GM21737 (cell line): Measurements from ENCODE around the gene HOXB5.
A peak's percentile ranks its signal among the peaks of the same experiment; 100 is the strongest.

Source experiments
- ATAC-seq: cut with Tn5 transposase; IDR thresholded peaks from one replicate; pipeline ENCODE4 v1.9.1; 2021; ENCODE audit warnings: mild to moderate bottlenecking, moderate library complexity; ENCODE audit not compliant: unreplicated experiment

Gene HOXB5

GRCh38 chr17:48563867-48564187, 29.8 kb downstream of the HOXB5 start:
- ATAC-seq, result no peak

- ATAC-seq, result no peak
Measured at GRCh38 chr17:48563385-48563838, 30.2 kb downstream of the HOXB5 start.

DNA sequence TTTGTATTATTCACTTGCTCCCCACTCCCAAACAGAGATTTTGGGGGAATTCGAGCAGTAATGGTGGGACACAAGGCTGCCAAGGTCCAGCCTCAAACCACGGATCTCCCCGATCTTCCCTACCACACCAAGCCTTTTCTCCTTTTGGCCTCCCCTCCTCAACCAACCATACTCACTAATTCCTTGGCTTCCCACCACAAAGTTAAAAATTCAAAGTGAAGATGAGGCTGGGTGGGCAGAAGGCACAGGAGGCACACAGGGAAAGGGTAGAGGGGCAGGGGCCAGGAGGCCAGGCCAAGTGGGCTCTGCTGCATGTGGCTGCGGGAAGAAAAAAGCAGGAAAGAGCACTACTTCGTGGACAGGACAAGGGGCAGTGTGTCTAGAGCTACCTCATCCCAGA, 30.6 kb downstream of the HOXB5 start:
- no peak for ATAC-seq

DNA sequence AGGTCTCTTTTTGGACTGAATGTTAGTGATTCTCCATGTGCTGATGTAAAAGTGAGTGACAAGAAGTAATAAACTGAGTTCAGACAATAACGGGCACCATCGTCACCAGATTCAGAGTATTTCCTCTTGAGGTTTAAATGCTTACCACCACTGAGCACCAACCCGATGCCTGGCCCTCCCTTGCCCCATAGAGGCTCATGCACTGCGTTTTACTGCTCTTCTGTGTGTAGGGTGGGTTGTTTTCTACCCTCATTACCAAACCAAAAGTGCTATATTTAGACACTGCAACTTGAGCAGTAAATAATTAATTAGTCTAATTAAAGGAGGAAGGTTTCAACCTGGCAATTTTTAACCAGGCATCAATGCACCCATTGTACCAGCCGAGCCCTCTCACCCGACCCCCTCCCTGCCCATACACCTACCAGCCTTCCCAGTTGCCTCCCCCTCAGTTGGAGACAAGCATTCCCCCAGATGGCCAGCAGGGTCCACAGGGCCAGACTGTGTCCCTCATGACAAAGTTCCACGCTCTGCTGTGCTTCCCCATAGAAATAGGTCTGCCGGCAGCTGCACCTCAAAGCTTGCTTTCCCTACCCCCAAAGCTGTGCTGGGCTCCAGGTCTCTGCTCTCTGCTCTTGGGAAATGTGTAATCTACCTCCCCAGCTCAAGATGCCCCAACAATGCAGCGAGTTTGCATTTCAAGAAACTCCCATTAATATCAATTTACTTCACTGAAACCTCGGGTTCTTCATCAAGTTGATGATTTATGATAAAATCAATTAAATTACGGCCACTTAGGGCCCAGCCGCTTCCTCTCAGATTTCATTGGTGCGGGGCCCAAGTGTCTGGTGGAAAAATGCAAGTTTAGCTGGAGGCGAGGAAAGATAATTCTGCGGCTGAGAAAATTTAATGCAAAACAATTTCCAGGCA, 31.4 kb downstream of the HOXB5 start:
- ATAC-seq, result peak; percentile 54

DNA sequence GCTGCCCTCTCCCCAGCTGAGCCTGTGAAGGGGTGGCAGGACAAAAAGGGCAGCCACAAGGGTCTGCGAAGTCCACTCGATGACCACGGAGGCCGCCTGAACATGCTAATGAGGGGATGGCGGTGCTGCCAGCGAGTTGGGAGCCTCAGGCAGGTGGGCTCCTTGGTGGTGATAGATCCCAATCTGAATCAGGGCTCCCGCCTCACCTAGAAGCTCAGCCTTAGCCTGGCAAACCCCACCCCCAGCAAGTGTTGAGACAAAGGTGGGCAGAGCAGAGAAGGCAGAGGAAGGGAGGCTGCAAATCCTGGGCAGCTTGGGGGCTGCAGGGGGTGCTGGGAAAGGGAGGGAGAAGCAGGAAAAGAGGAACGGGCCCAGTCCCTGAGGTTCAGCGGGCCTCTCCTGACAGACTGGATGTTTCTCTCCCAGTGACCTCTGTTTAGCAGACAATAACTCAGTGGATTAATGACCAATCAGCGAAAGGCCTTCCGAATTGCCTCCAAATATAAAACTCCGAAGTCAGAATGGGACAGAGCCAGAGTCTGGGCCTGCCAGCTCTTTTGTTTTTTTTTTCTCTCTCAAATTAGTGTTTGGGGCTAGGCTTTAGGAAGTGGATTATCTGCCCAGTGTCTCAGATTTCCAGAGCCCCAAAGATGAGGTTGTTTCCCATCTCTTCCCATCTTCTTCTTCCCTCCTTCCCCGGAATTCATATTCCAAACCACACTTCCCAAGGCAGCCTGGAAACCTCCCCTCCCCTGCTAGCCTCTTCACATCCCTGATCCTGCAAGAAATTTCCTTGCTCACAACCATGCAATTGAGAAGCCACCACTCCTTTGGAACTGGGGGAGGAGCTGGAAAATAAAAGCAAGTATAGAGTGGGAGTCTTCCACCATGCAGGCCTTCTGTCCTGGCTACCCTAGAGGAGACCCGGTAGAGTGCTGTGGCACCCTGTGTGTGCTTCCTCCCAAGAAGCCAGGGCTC, 33.5 kb downstream of the HOXB5 start:
- no peak for ATAC-seq

DNA sequence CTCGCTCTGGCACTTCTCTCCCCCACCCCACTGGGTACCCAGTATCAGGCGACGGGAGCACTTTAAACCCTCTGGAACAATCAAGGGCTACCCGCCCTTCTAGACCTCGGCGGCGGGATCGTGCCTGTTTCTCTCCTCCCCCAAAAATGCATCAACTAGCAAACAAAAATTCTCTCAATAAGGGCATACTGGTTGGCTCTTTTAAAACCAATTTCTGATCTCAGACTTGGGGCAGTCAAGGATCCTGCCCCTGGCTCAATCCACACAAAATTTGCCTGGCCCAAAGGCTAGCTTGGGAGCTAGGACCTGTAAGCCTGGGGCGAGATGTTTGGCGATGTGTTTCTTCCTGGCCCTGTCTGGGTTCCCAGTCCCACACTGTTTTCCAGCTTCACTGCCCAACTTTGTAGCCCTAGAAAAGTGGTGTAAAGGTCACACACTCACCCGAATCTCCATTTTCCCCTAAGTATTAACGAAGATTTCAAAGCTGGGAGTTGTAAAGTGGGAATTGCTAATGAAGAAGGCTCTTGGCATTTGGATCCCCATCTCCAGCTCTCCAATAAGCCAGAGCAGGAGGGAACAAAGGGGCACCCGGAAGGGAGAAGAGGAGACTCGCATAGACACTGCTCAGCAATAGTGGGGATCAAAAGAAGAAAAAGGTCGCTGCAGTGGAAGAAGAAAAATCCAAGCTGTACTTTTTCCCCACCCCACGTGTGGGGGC, 34.3 kb downstream of the HOXB5 start:
- ATAC-seq, result no peak

DNA sequence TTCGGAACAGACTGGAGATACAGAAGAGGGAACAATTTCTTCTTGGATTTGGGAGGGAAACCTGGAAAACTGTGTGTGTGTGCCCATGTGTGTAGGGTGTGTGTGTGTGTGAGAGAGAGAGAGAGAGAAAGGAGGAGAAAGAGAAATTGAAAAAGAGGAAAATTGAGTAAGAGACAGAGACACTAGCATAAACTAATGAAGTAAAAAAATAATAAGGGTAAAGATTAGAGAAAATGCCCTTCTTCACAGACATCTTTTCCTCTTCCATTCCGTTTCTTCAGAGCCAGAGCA, 34.8 kb downstream of the HOXB5 start:
- no peak for ATAC-seq

GRCh38 chr17:48558057-48558830, 35.3 kb downstream of the HOXB5 start:
- no peak for ATAC-seq

- no peak for ATAC-seq
Measured at GRCh38 chr17:48556576-48557401, 36.8 kb downstream of the HOXB5 start.

- ATAC-seq, result no peak
Measured at GRCh38 chr17:48556229-48556575, 37.4 kb downstream of the HOXB5 start.

GRCh38 chr17:48555258-48556228, 38.0 kb downstream of the HOXB5 start:
- ATAC-seq, result no peak

GRCh38 chr17:48554412-48555257, 38.9 kb downstream of the HOXB5 start:
- ATAC-seq, result no peak

- no peak for ATAC-seq
Measured at GRCh38 chr17:48553826-48554225, 39.8 kb downstream of the HOXB5 start.

DNA sequence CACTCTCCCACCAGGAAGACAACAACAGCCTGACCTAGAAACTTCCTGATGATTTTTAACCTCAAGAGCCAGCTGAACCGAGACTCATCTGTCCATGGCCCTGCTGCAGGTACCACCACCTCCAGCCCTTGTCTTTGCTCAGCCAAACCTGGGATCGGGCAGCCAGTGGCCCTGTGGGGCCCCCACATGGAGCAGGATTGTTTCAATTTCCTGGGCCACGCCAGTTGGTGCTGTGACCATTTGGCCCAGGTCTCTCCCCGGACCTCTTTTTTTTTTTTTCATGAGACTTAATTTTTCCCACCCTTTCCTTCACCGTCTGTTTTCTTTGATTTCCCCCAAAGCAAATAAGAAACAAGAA, 40.4 kb downstream of the HOXB5 start:
- no peak for ATAC-seq

DNA sequence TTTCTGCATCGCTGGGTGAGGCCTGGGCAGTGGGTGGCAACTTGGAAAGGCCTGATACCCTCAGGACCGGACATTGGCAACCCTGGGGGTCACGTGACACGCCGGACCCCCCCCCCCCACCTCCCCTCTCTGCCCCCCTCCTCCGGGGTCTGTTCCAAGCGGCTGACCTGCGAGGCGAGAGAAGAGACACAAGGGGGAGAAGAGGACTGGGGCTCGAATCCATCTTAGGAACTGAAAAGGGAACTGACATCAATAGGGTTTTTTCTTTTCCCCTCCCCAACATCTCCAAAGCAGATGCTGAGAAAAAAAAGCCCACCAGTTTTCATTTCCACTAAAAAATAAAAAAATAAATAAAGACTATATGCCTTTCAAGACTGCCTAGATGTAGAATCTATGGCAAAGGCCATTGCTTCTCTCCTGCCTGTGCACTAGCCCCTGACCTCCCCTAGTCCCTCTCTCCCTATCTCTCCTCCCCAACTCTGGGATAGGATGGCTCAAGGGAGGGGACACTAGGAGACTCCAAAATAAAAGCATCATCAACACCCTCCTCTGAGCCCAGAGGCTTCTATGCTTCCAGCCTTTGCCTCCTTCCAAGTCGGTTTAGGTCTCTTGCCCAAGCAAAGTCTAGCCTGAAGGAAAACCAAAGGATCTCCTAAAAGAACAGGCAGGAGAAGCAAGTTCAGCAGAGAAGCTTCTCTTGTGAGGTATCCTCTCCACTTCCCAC, 41.0 kb downstream of the HOXB5 start:
- ATAC-seq, result no peak

GRCh38 chr17:48551596-48552465, 41.7 kb downstream of the HOXB5 start:
- no peak for ATAC-seq
